Activated CD4-positive, alpha-beta T cell treated with anti-CD3 and anti-CD28 coated beads, Interleukin-2, amount 10 ng/mL, durations not matched to agents 7 days and 5 days (primary cell): Measurements from ENCODE around the gene TRIM38. TPM values are rescaled to one million over a fixed set of nuclear protein-coding genes. Genes with fewer than 3 reads are reported as not detected.
"Not testable (repeated sequence)": the region's sequence is repeated elsewhere in the genome, so short reads cannot be mapped to it uniquely, and the experiment has no call there.

Source experiments
- CTCF ChIA-PET: fragments of 350-600 bp; sonication (Branson Sonifier 250); formaldehyde crosslinking; loops from one replicate; lab custom pipeline; 2021; ENCODE audit warnings: antibody characterized with exemption; lab: Charles Lee
- POLR2A ChIA-PET: fragments of 350-600 bp; sonication (Branson Sonifier 250); formaldehyde crosslinking; loops from one replicate; lab custom pipeline; 2021; ENCODE audit warnings: antibody characterized with exemption; lab: Charles Lee
- DNase-seq: peaks from one replicate; pipeline ENCODE4 v3.0.0-alpha.2; 2020
- H3K27ac Mint-ChIP-seq: one replicate; pipeline ENCODE4 v1.8.0; 2021; ENCODE audit warnings: mild to moderate bottlenecking, moderate library complexity, mixed read lengths
- H3K27me3 Mint-ChIP-seq: one replicate; pipeline ENCODE4 v1.8.0; 2021; ENCODE audit warnings: mixed read lengths
- H3K36me3 Mint-ChIP-seq: one replicate; pipeline ENCODE4 v1.8.0; 2021; ENCODE audit warnings: low read depth, mixed read lengths
- H3K4me1 Mint-ChIP-seq: one replicate; pipeline ENCODE4 v1.8.0; 2021; ENCODE audit warnings: mixed read lengths
- H3K4me3 Mint-ChIP-seq: one replicate; pipeline ENCODE4 v1.8.0; 2021; ENCODE audit warnings: mild to moderate bottlenecking, moderate library complexity, mixed read lengths
- H3K9me3 Mint-ChIP-seq: one replicate; pipeline ENCODE4 v1.8.0; 2021; ENCODE audit warnings: mixed read lengths
- total RNA-seq, 2 experiments: library from RNA; stranded (reverse); gene quantifications; one replicate each; pipeline ENCODE4 v1.2.3, GENCODE V29; 2021

TRIM38 gene
- total RNA-seq, 2 experiments from 2014 or later, result 25.4 to 27.6 TPM

DNA sequence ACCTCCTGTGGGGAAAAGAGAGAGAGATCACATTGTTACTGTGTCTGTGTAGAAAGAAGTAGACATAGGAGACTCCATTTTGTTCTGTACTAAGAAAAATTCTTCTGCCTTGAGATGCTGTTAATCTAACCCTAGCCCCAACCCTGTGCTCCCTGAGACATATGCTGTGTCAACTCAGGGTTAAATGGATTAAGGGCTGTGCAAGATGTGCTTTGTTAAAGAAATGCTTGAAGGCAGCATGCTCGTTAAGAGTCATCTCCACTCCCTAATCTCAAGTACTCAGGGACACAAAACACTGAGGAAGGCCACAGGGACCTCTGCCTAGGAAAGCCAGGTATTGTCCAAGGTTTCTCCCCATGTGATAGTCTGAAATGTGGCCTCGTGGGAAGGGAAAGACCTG, 36.6 kb downstream of the TRIM38 start:
- H3K4me3 Mint-ChIP-seq, H3K27me3 Mint-ChIP-seq, CTCF ChIA-PET, POLR2A ChIA-PET, H3K4me1 Mint-ChIP-seq, H3K27ac Mint-ChIP-seq, H3K36me3 Mint-ChIP-seq, H3K9me3 Mint-ChIP-seq, DNase-seq: not testable (repeated sequence)

DNA sequence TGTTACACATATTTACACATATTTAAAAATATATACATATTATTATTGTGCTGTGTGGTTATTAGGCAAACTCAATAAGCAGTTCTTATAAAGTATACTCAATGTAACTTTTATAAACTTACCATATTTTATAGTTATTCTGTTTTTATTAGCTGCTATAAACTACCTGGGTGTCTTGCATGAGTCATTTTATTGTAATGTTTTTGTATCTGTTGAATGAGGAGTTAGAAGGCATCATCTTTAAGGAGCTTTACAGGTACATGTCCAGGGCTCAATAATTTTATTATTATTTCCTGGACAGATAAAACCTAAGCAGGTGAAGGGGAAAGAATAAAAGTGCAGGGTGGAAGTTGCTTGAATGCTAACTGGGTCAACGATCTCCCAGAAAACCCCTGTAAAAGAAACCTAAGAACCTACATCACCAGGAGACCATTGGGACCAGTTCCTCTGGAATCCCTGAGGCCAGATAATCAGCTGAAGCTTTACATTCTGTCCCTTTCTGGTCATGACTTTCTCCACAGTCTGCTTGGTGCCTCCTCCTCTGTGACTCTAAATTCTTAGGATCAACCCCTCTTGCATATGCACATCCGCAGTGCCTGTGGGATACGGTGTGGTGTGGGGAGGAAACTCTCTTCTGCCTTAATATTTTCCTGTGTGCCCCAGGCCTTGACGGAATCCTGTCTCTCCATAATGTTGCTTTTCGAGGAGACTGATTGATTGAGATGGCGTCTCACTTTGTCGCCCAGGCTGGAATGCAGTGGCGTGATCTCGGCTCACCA, 38.0 kb downstream of the TRIM38 start:
- POLR2A ChIA-PET, result no interaction called here
- H3K4me3 Mint-ChIP-seq, result no peak overlapping the region

DNA sequence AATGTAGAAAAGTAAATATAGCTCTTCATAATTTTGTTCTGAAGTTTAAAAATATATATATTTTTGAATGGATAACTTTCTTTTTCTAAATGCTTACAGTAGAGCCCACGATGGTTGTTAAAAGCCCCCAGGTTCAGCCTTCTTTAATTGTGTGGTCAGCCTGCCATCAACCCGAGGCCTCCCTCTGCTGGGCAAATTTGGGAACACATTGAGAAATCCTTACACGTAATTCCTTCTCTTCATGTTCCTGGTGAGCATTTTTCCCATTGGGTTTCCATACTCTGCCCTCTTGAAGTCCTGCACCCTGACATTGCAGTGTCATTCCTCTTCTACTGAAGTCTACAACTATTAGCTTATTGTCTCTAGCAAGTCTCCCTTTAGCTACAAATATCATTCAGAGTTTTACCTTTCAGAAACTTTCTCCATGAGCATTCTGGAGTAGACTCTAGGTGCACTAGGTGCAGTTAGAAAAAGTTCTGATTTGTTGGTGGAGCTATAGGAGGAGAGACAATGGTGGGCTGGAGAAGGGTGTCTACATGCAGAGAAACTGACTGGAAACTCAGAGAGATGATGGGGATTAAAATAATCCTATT, 40.6 kb downstream of the TRIM38 start:
- no peak overlapping the region for H3K27ac Mint-ChIP-seq
- no peak overlapping the region for H3K4me3 Mint-ChIP-seq
- peak; percentile 55 for DNase-seq
- ChIA-PET CTCF (interaction anchor here (0.6 to 17.7 kb wide), 10 partner anchors 9 to 729 kb away, joined by 3 to 157 read pairs (median 4); a partner anchor contains a TSS), POLR2A (no interaction called here)
- H3K4me1 Mint-ChIP-seq, result peaks cover 12% of the 10 kb centered on the region
- H3K27me3 Mint-ChIP-seq, result no peaks in the 10 kb centered on the region
- no peaks in the 10 kb centered on the region for H3K9me3 Mint-ChIP-seq
- peaks cover 2% of the 10 kb centered on the region for H3K36me3 Mint-ChIP-seq

More for the DNA sequence above, 38.0 kb downstream of the TRIM38 start:
- CTCF ChIA-PET, result interaction anchor here (0.9 to 17.7 kb wide), 5 partner anchors 8 to 39 kb away, joined by 3 to 157 read pairs (median 3); a partner anchor contains a TSS
- Mint-ChIP-seq H3K4me1 (peaks cover 2% of the 10 kb centered on the region), H3K27ac (no peak overlapping the region), H3K27me3 (no peaks in the 10 kb centered on the region), H3K36me3 (peaks cover 4% of the 10 kb centered on the region), H3K9me3 (no peaks in the 10 kb centered on the region)
- DNase-seq, result no peak

DNA sequence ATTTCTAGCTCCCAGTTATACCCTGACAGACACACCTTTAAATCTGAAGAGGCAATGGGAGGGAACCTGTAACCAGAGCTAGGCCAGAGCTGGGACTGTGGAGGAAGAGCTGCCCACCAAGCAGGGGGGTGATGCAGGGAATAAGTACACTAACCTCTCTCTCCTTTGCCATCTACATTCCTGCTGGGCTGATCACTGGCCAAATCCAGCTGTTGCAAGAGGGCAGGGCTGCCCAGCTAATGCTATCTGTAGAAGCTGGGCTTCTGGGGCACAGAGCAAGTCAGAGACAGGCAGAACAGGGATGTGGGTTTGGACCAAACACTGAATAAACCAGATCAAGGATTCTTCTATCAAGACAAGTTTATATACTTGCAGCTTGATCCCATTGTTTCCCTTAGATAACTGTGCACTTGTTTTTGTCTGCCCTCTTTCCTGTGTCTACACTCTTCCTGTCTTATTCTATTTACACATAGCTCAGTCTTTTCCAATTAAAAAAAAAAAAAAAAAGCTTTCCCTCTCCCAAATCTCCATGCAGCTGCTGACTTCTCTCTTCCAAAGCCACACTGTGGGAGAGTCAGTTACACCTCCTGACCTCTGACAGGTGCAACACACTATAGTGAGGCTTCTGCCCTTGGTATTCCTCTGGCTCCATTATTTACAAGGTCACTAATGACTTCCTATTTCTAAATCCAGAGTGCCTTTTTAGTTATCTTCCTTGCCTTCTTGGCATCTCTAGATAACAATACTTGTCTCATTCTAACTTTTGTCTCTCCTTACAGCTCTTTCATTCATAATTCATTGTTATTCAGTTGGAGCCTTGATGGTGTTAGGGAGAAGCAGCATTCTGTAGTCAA, 43.7 kb downstream of the TRIM38 start:
- Mint-ChIP-seq H3K4me3 (no peak overlapping the region), H3K36me3 (no peaks in the 10 kb centered on the region), H3K4me1 (peaks cover 12% of the 10 kb centered on the region), H3K27ac (no peak overlapping the region), H3K9me3 (no peaks in the 10 kb centered on the region), H3K27me3 (no peaks in the 10 kb centered on the region)
- no peak for DNase-seq
- ChIA-PET POLR2A (no interaction called here), CTCF (interaction anchor here (0.6 to 17.7 kb wide), 3 partner anchors 11 to 54 kb away, joined by 3 to 157 read pairs (median 113); a partner anchor contains a TSS)

DNA sequence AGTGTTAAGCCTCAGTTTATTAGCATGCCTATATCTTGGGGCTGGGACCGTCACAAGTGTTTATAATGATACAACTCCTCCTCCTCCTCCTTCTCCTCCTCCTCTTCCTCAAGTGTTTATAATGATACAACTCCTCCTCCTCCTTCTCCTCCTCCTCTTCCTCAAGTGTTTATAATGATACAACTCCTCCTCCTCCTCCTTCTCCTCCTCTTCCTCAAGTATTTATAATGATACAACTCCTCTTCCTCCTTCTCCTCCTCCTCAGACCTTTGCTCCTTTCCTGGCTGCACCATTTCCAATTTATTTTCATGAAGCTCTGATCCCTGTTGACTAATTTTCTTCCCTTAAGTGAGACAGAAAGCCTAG, 44.3 kb downstream of the TRIM38 start:
- DNase-seq, H3K36me3 Mint-ChIP-seq, H3K4me3 Mint-ChIP-seq, H3K27ac Mint-ChIP-seq, POLR2A ChIA-PET, H3K27me3 Mint-ChIP-seq, H3K9me3 Mint-ChIP-seq: not testable (repeated sequence)
- CTCF ChIA-PET, result interaction anchor here (0.6 to 17.7 kb wide), 3 partner anchors 11 to 54 kb away, joined by 3 to 157 read pairs (median 113); a partner anchor contains a TSS
- peaks cover 12% of the 10 kb centered on the region for H3K4me1 Mint-ChIP-seq

DNA sequence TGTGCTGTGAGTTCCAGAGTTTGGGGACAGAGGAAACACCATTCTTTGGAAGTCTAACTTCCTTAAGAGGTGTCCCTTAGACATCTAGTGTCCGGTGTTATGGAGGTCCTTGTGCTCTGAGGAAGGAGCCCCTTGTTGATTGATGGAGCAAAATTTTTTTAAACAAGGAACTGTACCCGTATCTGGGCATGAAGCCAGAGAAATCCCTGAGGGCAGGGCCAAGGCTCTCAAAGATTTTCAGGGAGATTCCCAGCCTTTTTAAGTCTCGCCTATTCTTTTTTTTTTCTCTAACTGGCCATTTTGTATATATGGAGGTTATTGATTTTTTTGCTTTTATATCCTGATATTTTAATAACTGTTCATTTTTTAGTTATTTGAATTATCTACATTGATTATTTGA, 45.9 kb downstream of the TRIM38 start:
- ChIA-PET POLR2A (no interaction called here), CTCF (interaction anchor here (0.6 to 17.7 kb wide), 3 partner anchors 9 to 1214 kb away, joined by 3 to 157 read pairs (median 113); a partner anchor contains a TSS)
- no peak for DNase-seq
- Mint-ChIP-seq H3K36me3 (no peaks in the 10 kb centered on the region), H3K9me3 (no peaks in the 10 kb centered on the region), H3K27me3 (no peaks in the 10 kb centered on the region), H3K4me1 (peaks cover 12% of the 10 kb centered on the region), H3K4me3 (no peak overlapping the region), H3K27ac (no peak overlapping the region)

DNA sequence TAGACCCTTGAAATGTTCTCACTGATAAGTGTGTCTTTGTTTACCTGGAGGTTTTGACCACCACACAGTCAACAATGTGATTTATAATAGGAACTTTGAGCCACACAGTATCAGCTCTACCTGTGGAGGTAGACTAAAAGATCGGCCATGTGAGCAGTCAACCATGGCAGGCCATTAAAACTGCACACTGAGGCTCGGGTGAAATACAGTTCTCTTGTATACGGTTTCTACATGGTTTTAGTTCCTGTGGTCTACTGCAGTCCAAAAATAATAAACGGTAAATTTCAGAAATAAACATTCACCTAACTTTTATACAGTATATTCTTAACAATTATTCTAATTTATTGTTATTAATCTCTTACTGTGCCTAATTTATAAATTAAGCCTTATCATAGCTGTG, 47.2 kb downstream of the TRIM38 start:
- H3K4me1 Mint-ChIP-seq, result peaks cover 12% of the 10 kb centered on the region
- POLR2A ChIA-PET, result no interaction called here
- H3K4me3 Mint-ChIP-seq, result no peak overlapping the region
- no peak overlapping the region for H3K27ac Mint-ChIP-seq
- DNase-seq, result no peak
- no peaks in the 10 kb centered on the region for H3K36me3 Mint-ChIP-seq
- no peaks in the 10 kb centered on the region for H3K9me3 Mint-ChIP-seq
- CTCF ChIA-PET, result interaction anchor here (1.1 to 17.7 kb wide), 4 partner anchors 8 to 40 kb away, joined by 3 to 157 read pairs (median 58); a partner anchor contains a TSS
- no peaks in the 10 kb centered on the region for H3K27me3 Mint-ChIP-seq

DNA sequence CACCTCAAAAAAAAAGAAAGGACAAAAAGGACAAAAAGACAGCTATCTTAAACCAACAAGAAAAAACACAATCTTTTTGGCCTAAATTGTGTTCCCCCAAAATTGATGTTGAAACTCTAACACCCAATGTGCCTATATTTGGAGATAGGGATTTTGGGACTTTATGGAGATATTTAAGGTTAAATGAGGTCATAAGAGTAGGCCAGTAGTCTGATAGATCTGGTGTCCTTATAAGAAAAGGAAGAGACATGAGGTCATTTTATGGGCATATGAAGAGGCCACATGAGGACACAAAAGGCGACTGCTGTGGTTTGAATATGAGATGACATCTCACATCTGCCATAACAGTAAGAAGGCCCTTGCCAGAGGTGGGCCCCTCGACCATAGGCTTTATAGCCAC, 49.5 kb downstream of the TRIM38 start:
- CTCF ChIA-PET, result interaction anchor here (1.0 to 17.7 kb wide), 2 partner anchors 9 to 19 kb away, joined by 3 to 157 read pairs; no protein-coding TSS in a partner anchor
- no peaks in the 10 kb centered on the region for H3K27me3 Mint-ChIP-seq
- POLR2A ChIA-PET, result interaction anchor here (0.7 to 1.2 kb wide), 2 partner anchors 8 to 11 kb away, joined by 4 to 5 read pairs; a partner anchor contains a TSS
- H3K27ac Mint-ChIP-seq, result no peak overlapping the region
- H3K4me3 Mint-ChIP-seq, result no peak overlapping the region
- no peaks in the 10 kb centered on the region for H3K36me3 Mint-ChIP-seq
- no peak for DNase-seq
- peaks cover 2% of the 10 kb centered on the region for H3K9me3 Mint-ChIP-seq
- peaks cover 4% of the 10 kb centered on the region for H3K4me1 Mint-ChIP-seq

DNA sequence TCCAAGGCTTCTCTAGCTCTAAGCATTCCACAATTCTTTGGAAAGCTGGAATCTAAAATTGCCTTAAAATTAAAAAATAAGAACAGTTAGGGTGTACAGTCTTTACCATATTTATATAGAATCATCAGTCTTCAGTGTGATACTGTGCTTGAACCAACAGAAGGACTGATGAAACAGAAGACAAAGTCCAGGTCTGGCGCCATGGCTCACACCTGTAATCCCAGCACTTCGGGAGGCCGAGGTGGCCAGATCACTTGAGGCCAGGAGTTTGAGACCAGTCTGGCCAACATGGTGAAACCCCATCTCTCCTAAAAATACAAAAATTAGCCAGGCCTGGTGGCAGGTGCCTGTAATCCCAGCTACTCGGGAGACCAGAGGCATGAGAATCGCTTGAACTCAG, 51.8 kb downstream of the TRIM38 start:
- DNase-seq, H3K27me3 Mint-ChIP-seq, H3K9me3 Mint-ChIP-seq, POLR2A ChIA-PET, H3K4me3 Mint-ChIP-seq, H3K36me3 Mint-ChIP-seq, H3K27ac Mint-ChIP-seq: not testable (repeated sequence)
- CTCF ChIA-PET, result interaction anchor here (10.2 to 17.7 kb wide), 2 partner anchors 9 to 21 kb away, joined by 113 to 157 read pairs; no protein-coding TSS in a partner anchor
- peaks cover 22% of the 10 kb centered on the region for H3K4me1 Mint-ChIP-seq

DNA sequence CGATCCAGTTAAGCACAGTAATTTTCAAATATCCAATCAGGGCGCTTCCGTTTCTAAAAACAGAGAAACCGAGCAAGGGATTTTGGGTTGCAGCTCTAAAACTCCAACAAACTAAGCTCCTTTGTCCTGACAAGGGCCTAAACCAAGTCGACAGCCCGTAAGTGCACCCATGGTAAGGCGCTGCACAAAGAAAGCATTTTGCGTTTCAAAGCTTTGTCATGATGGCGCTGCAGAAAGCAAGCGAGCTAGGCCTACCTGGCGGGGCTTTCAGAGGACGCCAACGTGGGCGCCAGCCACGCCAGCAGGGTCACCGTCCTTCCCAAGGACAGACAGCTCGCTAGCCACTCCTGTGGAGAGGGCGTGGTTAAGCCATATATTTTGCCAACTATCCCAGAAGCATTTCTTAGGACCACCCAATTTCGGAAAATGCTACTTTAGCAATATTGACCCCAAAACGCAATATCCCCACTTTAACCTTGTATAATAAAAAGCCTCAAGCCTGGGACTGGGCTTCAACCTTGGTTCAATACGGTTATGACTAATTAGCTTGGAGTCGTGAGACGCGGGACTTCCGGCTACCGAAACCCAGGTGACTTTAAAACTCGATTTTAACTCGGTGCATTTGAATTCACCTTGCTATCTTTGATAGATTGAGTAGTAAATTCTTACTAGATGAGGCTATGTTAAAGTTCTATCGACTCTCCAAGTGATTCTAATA, 53.8 kb downstream of the TRIM38 start:
- peaks cover 28% of the 10 kb centered on the region for H3K4me1 Mint-ChIP-seq
- H3K9me3 Mint-ChIP-seq, result peaks cover 8% of the 10 kb centered on the region
- H3K36me3 Mint-ChIP-seq, result peaks cover 12% of the 10 kb centered on the region
- no peak for DNase-seq
- peak overlapping the region; percentile 94 for H3K27ac Mint-ChIP-seq
- CTCF ChIA-PET, result interaction anchor here (0.8 to 17.7 kb wide), 13 partner anchors 10 to 58 kb away, joined by 3 to 157 read pairs (median 4); a partner anchor contains a TSS
- peak overlapping the region; percentile 34 for H3K4me3 Mint-ChIP-seq
- no peaks in the 10 kb centered on the region for H3K27me3 Mint-ChIP-seq
- POLR2A ChIA-PET, result interaction anchor here (0.6 to 1.9 kb wide), 6 partner anchors 10 to 1881 kb away, joined by 3 to 11 read pairs (median 4); a partner anchor contains a TSS

DNA sequence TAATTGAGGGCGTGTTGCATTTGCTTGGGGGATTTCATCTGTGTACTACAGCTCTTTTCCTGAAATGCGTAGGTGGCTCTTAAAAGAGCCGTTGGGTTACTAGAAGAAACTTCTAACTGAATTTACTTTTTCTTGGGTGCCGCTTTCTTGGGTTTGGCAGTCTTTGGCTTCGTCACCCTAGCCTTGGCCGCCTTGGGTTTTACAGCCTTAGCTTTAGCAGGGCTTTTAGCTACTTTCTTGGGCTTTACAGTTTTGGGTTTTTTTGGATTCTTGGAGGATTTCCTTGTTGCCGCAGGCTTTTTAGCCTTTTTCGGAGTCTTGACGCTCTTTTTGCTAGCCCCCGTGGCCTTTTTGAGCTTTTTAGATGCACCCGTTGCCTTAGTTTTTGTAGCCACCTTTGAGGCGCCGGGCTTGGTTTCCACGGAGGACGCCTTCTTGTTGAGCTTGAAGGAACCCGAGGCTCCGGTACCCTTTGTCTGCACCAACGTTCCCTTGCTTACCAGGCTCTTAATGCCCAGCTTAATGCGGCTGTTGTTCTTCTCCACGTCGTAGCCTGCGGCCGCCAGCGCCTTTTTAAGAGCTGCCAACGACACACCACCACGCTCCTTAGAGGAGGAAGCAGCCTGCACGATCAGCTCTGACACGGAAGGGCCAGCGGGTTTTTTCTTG, 54.5 kb downstream of the TRIM38 start:
- CTCF ChIA-PET, result interaction anchor here (0.6 to 17.7 kb wide), 17 partner anchors 9 to 1444 kb away, joined by 3 to 157 read pairs (median 3); a partner anchor contains a TSS
- no peaks in the 10 kb centered on the region for H3K27me3 Mint-ChIP-seq
- POLR2A ChIA-PET, result interaction anchor here (0.6 to 1.9 kb wide), 6 partner anchors 10 to 1844 kb away, joined by 3 to 11 read pairs (median 4); a partner anchor contains a TSS
- DNase-seq, result no peak
- peaks cover 8% of the 10 kb centered on the region for H3K9me3 Mint-ChIP-seq
- peaks cover 12% of the 10 kb centered on the region for H3K36me3 Mint-ChIP-seq
- peak overlapping the region; percentile 94 for H3K27ac Mint-ChIP-seq
- H3K4me3 Mint-ChIP-seq, result peak overlapping the region; percentile 68
- peaks cover 30% of the 10 kb centered on the region for H3K4me1 Mint-ChIP-seq
